ENCODE data around the gene CCNI2. TPM values are rescaled to one million over a fixed set of nuclear protein-coding genes. Genes with fewer than 3 reads are reported as not detected.

CCNI2 gene
- total RNA-seq, 1 experiment from 2014 or later = 3.3 TPM

DNA sequence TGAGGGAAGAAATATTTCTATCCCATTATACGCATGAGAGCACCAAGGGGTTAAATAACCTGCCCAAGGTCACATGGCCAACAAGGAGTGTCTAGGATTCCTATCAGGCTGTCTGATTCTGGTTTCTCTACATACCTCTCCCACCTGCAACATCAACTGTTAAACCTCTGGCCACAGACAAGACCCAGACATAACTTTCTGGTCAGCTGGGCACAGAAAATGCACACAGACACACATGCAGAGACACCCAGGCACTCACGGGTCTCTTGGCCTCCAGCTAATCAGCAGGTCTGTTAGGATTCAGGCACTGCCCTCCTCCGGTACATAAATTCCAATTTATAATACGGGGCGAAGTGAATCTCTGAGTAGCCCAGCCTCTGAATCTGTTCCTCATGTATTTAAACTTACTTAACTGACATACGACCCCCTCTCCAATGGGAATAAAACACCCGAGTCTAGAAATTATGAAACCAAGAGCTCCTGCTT is 28.3 kb downstream of the CCNI2 start:
- H3K9me3 Mint-ChIP-seq (ENCODE audit: low read depth, unreplicated experiment) = no peaks in the 10 kb centered on the region
- TF ChIP-seq, protein P1, sequence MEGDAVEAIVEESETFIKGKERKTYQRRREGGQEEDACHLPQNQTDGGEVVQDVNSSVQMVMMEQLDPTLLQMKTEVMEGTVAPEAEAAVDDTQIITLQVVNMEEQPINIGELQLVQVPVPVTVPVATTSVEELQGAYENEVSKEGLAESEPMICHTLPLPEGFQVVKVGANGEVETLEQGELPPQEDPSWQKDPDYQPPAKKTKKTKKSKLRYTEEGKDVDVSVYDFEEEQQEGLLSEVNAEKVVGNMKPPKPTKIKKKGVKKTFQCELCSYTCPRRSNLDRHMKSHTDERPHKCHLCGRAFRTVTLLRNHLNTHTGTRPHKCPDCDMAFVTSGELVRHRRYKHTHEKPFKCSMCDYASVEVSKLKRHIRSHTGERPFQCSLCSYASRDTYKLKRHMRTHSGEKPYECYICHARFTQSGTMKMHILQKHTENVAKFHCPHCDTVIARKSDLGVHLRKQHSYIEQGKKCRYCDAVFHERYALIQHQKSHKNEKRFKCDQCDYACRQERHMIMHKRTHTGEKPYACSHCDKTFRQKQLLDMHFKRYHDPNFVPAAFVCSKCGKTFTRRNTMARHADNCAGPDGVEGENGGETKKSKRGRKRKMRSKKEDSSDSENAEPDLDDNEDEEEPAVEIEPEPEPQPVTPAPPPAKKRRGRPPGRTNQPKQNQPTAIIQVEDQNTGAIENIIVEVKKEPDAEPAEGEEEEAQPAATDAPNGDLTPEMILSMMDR (IDR thresholded peaks at IDR 0.05; ENCODE audit: unreplicated experiment) = no peak
- DNase-seq = no peak
- no peak overlapping the region for H3K27ac Mint-ChIP-seq (ENCODE audit: unreplicated experiment)
- H3K27me3 Mint-ChIP-seq (ENCODE audit: unreplicated experiment) = peaks cover 9% of the 10 kb centered on the region
- intact Hi-C loops (cut with micrococcal nuclease; ENCODE audit: unreplicated experiment) = no loop called here
- peak overlapping the region; percentile 50 for H3K4me3 Mint-ChIP-seq (ENCODE audit: low read depth, unreplicated experiment)
- H3K36me3 Mint-ChIP-seq (ENCODE audit: insufficient read depth, unreplicated experiment) = peaks cover 22% of the 10 kb centered on the region
- TSS peak; percentile 66 for BruUV-seq (replicated peaks)
- peaks cover 22% of the 10 kb centered on the region for H3K4me1 Mint-ChIP-seq (ENCODE audit: low read depth, unreplicated experiment)
- CTCF ChIA-PET = interaction anchor here (0.6 to 2.5 kb wide), 5 partner anchors 14 to 387 kb away, joined by 3 to 10 read pairs (median 4); no protein-coding TSS in a partner anchor

DNA sequence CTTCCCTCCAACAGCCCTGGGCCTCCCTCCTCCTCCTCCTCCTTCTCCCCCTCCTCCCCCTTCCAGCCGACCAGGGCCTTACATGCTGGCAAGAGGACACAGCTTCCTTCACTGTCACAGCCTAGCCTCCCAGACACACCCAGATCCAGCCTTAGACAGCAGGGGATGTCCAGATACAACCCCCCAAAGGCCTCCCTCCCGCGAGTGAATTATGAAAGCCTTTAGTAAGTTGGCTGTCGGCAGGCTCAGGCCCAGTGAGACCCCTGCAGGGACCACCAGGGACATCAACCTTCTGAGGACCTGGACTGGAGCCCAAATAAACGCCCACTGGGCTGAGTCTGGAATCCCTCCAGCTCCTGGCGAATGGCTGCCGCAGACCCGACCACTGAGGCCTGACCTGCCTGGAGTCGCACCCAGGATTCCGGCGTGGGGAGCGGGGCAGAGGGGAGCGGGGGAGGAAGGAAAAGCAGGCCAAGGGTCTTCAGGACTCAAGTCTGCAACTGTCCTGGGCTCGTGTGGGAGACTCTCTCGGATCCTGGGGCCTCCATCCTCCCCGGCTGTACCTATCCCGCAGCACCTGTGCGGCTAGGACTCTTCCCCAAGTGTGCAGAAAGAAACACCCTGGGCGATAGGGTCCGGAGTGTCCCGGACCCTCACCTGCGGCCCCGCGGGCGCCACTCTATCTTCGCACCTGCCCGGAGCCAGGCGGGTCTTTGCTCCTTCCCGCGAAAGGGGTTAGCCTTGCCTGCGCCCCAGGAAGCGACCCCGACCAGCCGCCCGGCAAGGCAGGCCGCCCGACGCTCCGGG is 29.1 kb downstream of the CCNI2 start:
- TF ChIP-seq, protein P1 (IDR thresholded peaks at IDR 0.05; ENCODE audit: unreplicated experiment) = no peak
- peaks cover 22% of the 10 kb centered on the region for H3K4me1 Mint-ChIP-seq (ENCODE audit: low read depth, unreplicated experiment)
- intact Hi-C loops (cut with micrococcal nuclease; ENCODE audit: unreplicated experiment) = no loop called here
- H3K9me3 Mint-ChIP-seq (ENCODE audit: low read depth, unreplicated experiment) = no peaks in the 10 kb centered on the region
- DNase-seq = peak; percentile 43
- H3K36me3 Mint-ChIP-seq (ENCODE audit: insufficient read depth, unreplicated experiment) = peaks cover 22% of the 10 kb centered on the region
- peak overlapping the region; percentile 50 for H3K4me3 Mint-ChIP-seq (ENCODE audit: low read depth, unreplicated experiment)
- BruUV-seq (replicated peaks) = no TSS peak
- peaks cover 9% of the 10 kb centered on the region for H3K27me3 Mint-ChIP-seq (ENCODE audit: unreplicated experiment)
- no peak overlapping the region for H3K27ac Mint-ChIP-seq (ENCODE audit: unreplicated experiment)
- CTCF ChIA-PET = interaction anchor here (0.6 to 2.5 kb wide), 5 partner anchors 23 to 388 kb away, joined by 3 to 10 read pairs (median 3); no protein-coding TSS in a partner anchor

DNA sequence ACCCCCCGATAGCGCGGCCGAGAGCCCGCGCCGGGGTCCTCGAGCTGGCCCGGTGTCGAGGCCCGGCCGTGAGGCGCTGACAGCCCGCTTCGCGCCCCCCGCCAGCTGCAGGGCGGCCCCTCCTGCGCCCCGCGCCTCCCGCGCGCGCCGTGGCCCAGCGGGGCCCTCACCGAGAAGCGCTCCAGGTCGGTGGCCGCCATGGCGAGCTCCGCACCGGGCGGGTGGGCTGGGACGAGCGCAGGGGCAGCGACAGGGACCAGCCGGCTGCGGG is 29.6 kb downstream of the CCNI2 start:
- peaks cover 9% of the 10 kb centered on the region for H3K27me3 Mint-ChIP-seq (ENCODE audit: unreplicated experiment)
- TF ChIP-seq, protein P1 (IDR thresholded peaks at IDR 0.05; ENCODE audit: unreplicated experiment) = no peak
- no peak overlapping the region for H3K27ac Mint-ChIP-seq (ENCODE audit: unreplicated experiment)
- BruUV-seq (replicated peaks) = no TSS peak
- H3K9me3 Mint-ChIP-seq (ENCODE audit: low read depth, unreplicated experiment) = no peaks in the 10 kb centered on the region
- intact Hi-C loops (cut with micrococcal nuclease; ENCODE audit: unreplicated experiment) = no loop called here
- H3K4me1 Mint-ChIP-seq (ENCODE audit: low read depth, unreplicated experiment) = peaks cover 24% of the 10 kb centered on the region
- H3K4me3 Mint-ChIP-seq (ENCODE audit: low read depth, unreplicated experiment) = peak overlapping the region; percentile 50
- CTCF ChIA-PET = interaction anchor here (2.5 kb wide), 1 partner anchor 44 kb away, joined by 10 read pairs; no protein-coding TSS in a partner anchor
- no peak for DNase-seq
- H3K36me3 Mint-ChIP-seq (ENCODE audit: insufficient read depth, unreplicated experiment) = peaks cover 22% of the 10 kb centered on the region

DNA sequence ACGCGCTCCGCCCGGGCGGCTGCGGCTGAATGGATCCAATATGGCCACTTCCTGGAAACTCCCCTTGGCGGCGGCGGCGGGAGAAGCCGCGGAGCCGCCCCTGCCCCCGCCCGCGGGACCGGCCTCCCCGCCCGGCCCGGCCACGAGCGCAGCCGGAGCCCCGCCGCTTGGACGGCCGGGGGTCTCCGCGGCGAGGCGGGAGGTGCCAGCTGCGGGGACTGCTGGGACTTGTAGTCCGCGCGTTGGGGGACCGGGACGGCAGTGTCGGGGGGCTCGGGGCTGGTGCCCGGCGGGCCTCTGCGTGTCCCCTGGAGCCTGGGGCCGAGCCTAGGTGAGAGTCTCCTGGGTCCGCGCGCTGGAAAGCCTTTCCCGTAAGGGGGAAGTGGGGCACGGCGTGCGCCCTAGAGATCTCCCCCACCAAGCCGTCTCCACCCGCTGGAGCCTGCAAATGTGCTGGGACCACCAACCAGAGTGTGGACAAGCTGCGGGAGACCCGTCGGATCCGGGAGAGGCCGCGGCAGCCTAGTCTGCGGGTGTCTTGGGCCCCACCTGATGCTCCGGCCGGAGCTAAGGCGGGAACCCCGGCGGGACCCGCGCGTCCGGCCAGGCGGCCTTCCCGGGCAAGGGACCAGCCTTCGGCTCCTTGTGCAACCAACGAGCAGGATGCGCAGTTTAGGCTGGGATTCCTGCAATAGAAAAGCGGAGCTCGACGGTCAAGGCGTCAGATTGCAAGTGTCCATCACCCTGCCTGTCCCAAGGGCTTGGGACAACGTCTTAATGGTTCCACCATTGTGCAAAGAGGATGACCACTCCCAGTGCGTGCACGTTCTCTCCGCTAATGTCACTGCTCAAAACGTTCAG is 30.2 kb downstream of the CCNI2 start, which contains the start of gene SEPTIN8:
SEPTIN8 (minus strand) TSS at position 31 of the 861 bp plus-strand sequence. CDS start 102 bp downstream, outside the sequence.
- intact Hi-C loops (cut with micrococcal nuclease; ENCODE audit: unreplicated experiment) = no loop called here
- CTCF ChIA-PET = interaction anchor here (0.5 to 2.5 kb wide), 3 partner anchors 12 to 1642 kb away, joined by 3 to 10 read pairs (median 4); no protein-coding TSS in a partner anchor
- BruUV-seq (replicated peaks) = no TSS peak
- TF ChIP-seq, protein P1 (IDR thresholded peaks at IDR 0.05; ENCODE audit: unreplicated experiment) = no peak
- peak; percentile 68 for DNase-seq
- Mint-ChIP-seq H3K27me3 (ENCODE audit: unreplicated experiment) (peaks cover 9% of the 10 kb centered on the region), H3K27ac (ENCODE audit: unreplicated experiment) (no peak within 1 kb of the TSS), H3K4me3 (ENCODE audit: low read depth, unreplicated experiment) (peak within 1 kb of the TSS; percentile 50), H3K9me3 (ENCODE audit: low read depth, unreplicated experiment) (no peaks in the 10 kb centered on the region), H3K4me1 (ENCODE audit: low read depth, unreplicated experiment) (peaks cover 29% of the 10 kb centered on the region), H3K36me3 (ENCODE audit: insufficient read depth, unreplicated experiment) (peaks cover 22% of the 10 kb centered on the region)
